Measurements from ENCODE around the gene CFH. TPM values are rescaled to one million over a fixed set of nuclear protein-coding genes. Genes with fewer than 3 reads are reported as not detected.

Gene CFH
- total and polyA plus RNA-seq, 10 of the 15 experiments (the other 5 are each of a cell fraction or from before 2014, with no cell fraction given): 0.46 TPM; not detected in 9

DNA sequence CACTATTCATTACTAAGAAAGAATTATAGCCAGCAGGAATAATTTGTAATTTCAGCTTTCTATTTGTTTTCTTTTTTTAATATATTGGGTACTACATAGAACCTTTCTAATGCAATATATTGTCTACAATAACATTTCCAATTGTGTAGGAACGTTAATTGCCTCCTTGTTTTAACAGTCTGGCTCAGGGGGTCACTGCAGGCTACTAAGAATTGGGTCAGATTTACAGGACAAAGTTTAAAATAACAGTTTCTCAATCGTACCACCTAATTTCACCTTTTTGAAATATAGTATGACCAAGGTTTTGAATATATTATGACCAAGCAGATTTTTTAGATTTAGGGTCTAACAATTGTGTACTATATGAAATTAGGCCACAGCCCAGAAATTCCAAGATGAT lies 2.4 kb downstream of the CFH start:
- SMC1A ChIA-PET (ENCODE audit: uncharacterized antibody, unreplicated experiment): no interaction called here
- RAD21 ChIA-PET (ENCODE audit: unreplicated experiment): no interaction called here
- Histone ChIP-seq H4K20me1 (ENCODE audit: control insufficient read depth, insufficient read depth) (no peaks in the 10 kb centered on the region), H3K9me3 (replicated peaks; ENCODE audit: control insufficient read depth, insufficient read depth, low read length) (no peaks in the 10 kb centered on the region), H3K4me2 (ENCODE audit: control insufficient read depth, insufficient read depth) (no peak overlapping the region), H2AFZ (ENCODE audit: control insufficient read depth, low read depth, low read length) (no peak overlapping the region), H3K9ac (ENCODE audit: control insufficient read depth, insufficient read depth, low read length) (no peak overlapping the region), H3K4me3 (no peak overlapping the region), H3K36me3 (ENCODE audit: control insufficient read depth in 2 of 2, insufficient read depth in 2 of 2, low read length in 1 of 2) (no peaks in the 10 kb centered on the region), H3K4me1 (ENCODE audit: control insufficient read depth, insufficient read depth, low read length) (no peaks in the 10 kb centered on the region), H3K27me3 (replicated peaks in 1 of 2; ENCODE audit: control insufficient read depth in 2 of 2, insufficient read depth in 2 of 2, low read length in 1 of 2) (no peaks in the 10 kb centered on the region), H3K27ac (ENCODE audit: control insufficient read depth, insufficient read depth) (no peak overlapping the region), H3K79me2 (ENCODE audit: control insufficient read depth, insufficient read depth, low read length) (no peaks in the 10 kb centered on the region)
- FAIRE-seq (no peak), ATAC-seq (no peak), DNase-seq (ENCODE audit: low read depth, low spot score) (no peak)
- no TSS peak for BruUV-seq (replicated peaks)
- intact Hi-C loops (cut with micrococcal nuclease; ENCODE audit: unreplicated experiment): no loop called here
- CTCF ChIA-PET: no interaction called here
- in situ Hi-C loops (cut with MboI): loop anchor here (25.0 kb wide), 1 partner anchor 342 kb away; no protein-coding TSS in a partner anchor
- no peak for TF ChIP-seq NKRF (conservative IDR thresholded peaks at IDR 0.05)
- no peak for TF ChIP-seq PML (IDR thresholded peaks at IDR 0.05; ENCODE audit: low read length)
- no peak for TF ChIP-seq MAX (IDR thresholded peaks at IDR 0.05; ENCODE audit: low read depth, low read length)
- no peak for TF ChIP-seq RELA (IDR thresholded peaks at IDR 0.05; ENCODE audit: borderline replicate concordance, partially characterized antibody)
- TF ChIP-seq RUNX3 (IDR thresholded peaks at IDR 0.05; ENCODE audit: low read length): no peak
- no peak for TF ChIP-seq ZNF217 (IDR thresholded peaks at IDR 0.05)
- no peak for TF ChIP-seq SMAD5 (IDR thresholded peaks at IDR 0.05; ENCODE audit: low read depth)
- no peak for TF ChIP-seq TCF7 (IDR thresholded peaks at IDR 0.05; ENCODE audit: borderline replicate concordance)
- TF ChIP-seq HDGF (IDR thresholded peaks at IDR 0.05): no peak
- TF ChIP-seq IKZF2 (IDR thresholded peaks at IDR 0.05): no peak
- no peak for TF ChIP-seq TAF1 (IDR thresholded peaks at IDR 0.05; ENCODE audit: borderline replicate concordance, low read depth, low read length)
- TF ChIP-seq CHD4 (IDR thresholded peaks at IDR 0.05): no peak
- no peak for TF ChIP-seq KLF5 (IDR thresholded peaks at IDR 0.05; ENCODE audit: partially characterized antibody)
- no peak for TF ChIP-seq SKIL (IDR thresholded peaks at IDR 0.05; ENCODE audit: low read depth, poor library complexity, severe bottlenecking)
- no peak for TF ChIP-seq NFIC (IDR thresholded peaks at IDR 0.05; ENCODE audit: low read depth, low read length)
- TF ChIP-seq ZNF622 (IDR thresholded peaks at IDR 0.05): no peak
- no peak for TF ChIP-seq IRF3 (IDR thresholded peaks at IDR 0.05)
- TF ChIP-seq EZH2 (IDR thresholded peaks at IDR 0.05; ENCODE audit: borderline replicate concordance, control insufficient read depth, low read depth, low read length): no peak
- POLR2A ChIA-PET: no interaction called here
- 0% methylated on average over 2 of the region's 2 CpGs for WGBS (ENCODE audit: insufficient coverage, insufficient replicate concordance, low lambda C conversion rate, missing lambda C conversion rate)

All from GM12878 (cell line).